Measurements from ENCODE around the gene ACY1. TPM values are rescaled to one million over a fixed set of nuclear protein-coding genes. Genes with fewer than 3 reads are reported as not detected.

The ACY1 gene
- total and polyA plus RNA-seq, 2 of the 13 experiments (the other 11 are each of a cell fraction or from before 2014, with no cell fraction given) = 113 to 162 TPM

DNA sequence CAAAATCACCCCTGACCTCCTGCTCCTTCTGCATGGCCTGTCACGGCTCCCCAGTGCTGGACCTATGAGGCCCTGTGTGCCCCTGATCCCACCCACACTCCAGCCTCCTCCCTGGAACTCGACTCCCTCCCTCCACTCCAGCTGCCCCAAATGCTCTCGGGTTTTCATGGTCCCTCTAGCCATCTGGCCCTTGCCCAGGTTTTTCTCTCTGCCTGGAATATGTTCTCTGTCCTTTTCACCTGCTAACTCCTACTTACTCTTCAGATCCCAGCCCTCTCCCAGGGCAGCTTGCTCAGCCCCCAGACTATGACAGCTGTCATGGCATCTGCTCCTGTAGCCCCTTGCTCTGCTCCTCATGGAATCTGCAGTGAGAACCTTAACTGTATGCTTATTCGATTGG is 42.7 kb downstream of the ACY1 start (continued):
- TF ChIP-seq, protein P1, sequence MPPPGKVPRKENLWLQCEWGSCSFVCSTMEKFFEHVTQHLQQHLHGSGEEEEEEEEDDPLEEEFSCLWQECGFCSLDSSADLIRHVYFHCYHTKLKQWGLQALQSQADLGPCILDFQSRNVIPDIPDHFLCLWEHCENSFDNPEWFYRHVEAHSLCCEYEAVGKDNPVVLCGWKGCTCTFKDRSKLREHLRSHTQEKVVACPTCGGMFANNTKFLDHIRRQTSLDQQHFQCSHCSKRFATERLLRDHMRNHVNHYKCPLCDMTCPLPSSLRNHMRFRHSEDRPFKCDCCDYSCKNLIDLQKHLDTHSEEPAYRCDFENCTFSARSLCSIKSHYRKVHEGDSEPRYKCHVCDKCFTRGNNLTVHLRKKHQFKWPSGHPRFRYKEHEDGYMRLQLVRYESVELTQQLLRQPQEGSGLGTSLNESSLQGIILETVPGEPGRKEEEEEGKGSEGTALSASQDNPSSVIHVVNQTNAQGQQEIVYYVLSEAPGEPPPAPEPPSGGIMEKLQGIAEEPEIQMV (CRISPR knock-in tag; IDR thresholded peaks at IDR 0.05; ENCODE audit: low read depth) = no peak
- TF ChIP-seq ZNF350 (CRISPR knock-in tag; IDR thresholded peaks at IDR 0.05; ENCODE audit: borderline replicate concordance, low read depth) = no peak
- TF ChIP-seq ZNF557 (CRISPR knock-in tag; IDR thresholded peaks at IDR 0.05) = no peak
- no peak for TF ChIP-seq YEATS2 (CRISPR knock-in tag; IDR thresholded peaks at IDR 0.05; ENCODE audit: borderline replicate concordance)
- no peak for TF ChIP-seq DPF2 (CRISPR knock-in tag; IDR thresholded peaks at IDR 0.05; ENCODE audit: borderline replicate concordance, low read depth)
- no peak for TF ChIP-seq FOXA3 (CRISPR knock-in tag; IDR thresholded peaks at IDR 0.05)
- TF ChIP-seq, protein P2, sequence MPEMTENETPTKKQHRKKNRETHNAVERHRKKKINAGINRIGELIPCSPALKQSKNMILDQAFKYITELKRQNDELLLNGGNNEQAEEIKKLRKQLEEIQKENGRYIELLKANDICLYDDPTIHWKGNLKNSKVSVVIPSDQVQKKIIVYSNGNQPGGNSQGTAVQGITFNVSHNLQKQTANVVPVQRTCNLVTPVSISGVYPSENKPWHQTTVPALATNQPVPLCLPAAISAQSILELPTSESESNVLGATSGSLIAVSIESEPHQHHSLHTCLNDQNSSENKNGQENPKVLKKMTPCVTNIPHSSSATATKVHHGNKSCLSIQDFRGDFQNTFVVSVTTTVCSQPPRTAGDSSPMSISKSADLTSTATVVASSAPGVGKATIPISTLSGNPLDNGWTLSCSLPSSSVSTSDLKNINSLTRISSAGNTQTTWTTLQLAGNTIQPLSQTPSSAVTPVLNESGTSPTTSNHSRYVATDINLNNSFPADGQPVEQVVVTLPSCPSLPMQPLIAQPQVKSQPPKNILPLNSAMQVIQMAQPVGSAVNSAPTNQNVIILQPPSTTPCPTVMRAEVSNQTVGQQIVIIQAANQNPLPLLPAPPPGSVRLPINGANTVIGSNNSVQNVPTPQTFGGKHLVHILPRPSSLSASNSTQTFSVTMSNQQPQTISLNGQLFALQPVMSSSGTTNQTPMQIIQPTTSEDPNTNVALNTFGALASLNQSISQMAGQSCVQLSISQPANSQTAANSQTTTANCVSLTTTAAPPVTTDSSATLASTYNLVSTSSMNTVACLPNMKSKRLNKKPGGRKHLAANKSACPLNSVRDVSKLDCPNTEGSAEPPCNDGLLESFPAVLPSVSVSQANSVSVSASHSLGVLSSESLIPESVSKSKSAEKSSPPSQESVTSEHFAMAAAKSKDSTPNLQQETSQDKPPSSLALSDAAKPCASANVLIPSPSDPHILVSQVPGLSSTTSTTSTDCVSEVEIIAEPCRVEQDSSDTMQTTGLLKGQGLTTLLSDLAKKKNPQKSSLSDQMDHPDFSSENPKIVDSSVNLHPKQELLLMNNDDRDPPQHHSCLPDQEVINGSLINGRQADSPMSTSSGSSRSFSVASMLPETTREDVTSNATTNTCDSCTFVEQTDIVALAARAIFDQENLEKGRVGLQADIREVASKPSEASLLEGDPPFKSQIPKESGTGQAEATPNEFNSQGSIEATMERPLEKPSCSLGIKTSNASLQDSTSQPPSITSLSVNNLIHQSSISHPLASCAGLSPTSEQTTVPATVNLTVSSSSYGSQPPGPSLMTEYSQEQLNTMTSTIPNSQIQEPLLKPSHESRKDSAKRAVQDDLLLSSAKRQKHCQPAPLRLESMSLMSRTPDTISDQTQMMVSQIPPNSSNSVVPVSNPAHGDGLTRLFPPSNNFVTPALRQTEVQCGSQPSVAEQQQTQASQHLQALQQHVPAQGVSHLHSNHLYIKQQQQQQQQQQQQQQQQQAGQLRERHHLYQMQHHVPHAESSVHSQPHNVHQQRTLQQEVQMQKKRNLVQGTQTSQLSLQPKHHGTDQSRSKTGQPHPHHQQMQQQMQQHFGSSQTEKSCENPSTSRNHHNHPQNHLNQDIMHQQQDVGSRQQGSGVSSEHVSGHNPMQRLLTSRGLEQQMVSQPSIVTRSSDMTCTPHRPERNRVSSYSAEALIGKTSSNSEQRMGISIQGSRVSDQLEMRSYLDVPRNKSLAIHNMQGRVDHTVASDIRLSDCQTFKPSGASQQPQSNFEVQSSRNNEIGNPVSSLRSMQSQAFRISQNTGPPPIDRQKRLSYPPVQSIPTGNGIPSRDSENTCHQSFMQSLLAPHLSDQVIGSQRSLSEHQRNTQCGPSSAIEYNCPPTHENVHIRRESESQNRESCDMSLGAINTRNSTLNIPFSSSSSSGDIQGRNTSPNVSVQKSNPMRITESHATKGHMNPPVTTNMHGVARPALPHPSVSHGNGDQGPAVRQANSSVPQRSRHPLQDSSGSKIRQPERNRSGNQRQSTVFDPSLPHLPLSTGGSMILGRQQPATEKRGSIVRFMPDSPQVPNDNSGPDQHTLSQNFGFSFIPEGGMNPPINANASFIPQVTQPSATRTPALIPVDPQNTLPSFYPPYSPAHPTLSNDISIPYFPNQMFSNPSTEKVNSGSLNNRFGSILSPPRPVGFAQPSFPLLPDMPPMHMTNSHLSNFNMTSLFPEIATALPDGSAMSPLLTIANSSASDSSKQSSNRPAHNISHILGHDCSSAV (CRISPR knock-in tag; IDR thresholded peaks at IDR 0.05; ENCODE audit: borderline replicate concordance) = no peak
- TF ChIP-seq SRSF4 (IDR thresholded peaks at IDR 0.05; ENCODE audit: low read depth, low read length, poor library complexity, severe bottlenecking) = no peak
- TF ChIP-seq EED (CRISPR knock-in tag; IDR thresholded peaks at IDR 0.05) = no peak
- no peak for TF ChIP-seq SP4 (CRISPR knock-in tag; IDR thresholded peaks at IDR 0.05)
- TF ChIP-seq RAD51 (IDR thresholded peaks at IDR 0.05; ENCODE audit: borderline replicate concordance) = no peak

Measured in HepG2 (cell line).